Middle frontal gyrus (tissue), 1 donor: ENCODE results near the gene ADAMTSL2.
A peak's percentile ranks its signal among the peaks of the same experiment; 100 is the strongest.

Source experiments
- DNase-seq: peaks from one replicate; pipeline ENCODE4 v3.0.0-alpha.2; 2015; ENCODE audit warnings: low spot score; ENCODE audit errors: extremely low spot score

The ADAMTSL2 gene

DNA sequence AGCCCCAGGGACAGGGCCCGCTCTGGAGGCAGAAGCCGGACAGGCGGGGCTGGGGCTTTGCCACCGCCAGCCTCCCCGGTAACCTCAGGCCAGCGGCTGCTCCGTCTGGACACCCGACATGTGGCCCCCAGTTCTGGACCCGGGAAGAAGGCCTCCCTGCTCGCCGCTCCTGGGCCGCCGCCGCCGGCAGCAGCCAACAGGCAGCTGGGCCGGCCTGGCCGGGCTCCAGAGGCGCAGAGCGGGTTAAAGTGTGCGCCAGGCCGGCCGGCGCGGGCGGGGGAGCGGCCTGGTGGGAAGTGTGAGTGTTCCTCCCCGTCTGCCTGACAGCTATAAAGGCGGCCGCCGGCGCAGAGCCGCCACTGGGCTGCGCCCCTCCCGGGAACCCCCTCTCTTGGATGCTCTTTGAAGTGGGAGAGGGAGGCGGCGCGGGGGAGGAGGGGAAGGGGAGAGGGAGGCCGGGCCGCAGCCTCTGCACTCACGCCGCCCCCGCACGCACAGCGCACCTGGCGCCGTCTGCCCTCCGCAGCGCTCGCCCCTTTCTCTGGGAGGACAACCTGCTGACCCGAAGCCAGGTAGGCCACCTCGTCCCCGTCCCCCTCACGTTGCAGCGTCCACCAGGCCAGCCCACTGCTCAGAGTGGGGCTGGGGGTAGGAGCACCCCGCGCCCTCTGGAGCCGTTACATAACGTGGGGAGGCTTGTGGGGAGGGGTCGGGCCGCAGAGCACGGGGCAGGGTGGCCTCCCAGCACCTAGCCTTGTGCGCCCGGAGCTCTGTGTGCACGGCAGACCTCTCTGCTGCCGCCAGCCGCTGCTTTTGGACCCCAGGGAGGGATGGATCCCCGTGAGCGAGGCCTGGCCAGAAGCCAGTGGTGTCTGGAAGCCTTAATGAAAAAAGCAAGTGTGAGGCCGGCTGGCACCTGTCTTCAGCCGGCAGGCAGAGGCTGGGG, at the start of gene ADAMTSL2:
Gene ADAMTSL2 (plus strand): TSS at position 359 of the 946 bp plus-strand sequence. CDS start 2,009 bp downstream, outside the sequence.
- peak; percentile 67 for DNase-seq

DNA sequence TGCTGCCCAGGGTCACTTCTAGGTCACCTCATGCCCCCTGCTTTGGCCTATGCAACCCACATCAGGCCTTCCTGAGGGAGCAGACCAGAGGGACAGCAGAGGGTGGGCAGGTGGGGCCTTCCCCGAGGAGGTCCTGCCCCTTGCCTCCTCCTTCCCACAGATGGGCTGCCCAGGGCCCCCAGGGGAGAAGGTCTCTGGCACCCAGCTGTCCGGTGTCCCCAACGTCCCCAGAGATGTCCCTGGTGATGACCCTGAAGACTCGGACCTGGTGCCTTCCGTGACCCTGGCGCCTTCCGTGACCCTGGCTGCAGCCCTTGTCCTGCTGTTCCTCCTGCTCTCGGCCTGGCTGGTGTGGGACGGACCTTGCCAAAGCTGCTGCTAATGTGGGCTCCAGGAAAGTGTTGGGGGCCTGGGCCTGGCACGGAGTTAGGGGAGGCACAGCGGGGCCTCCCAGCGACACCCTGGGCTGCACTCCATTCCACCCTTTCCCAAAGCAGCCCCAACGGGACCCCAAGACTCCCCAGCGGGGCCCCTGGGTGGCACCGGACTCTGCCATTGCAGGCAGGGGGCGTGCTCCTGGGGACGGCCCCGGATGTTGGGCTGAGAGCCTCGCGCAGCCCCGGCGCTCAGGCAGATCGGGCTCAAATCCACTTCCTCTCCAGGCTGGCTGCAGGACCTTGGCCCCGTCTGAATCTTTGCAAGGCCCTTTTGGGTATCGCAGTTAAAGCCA, 48.8 kb upstream of the ADAMTSL2 start:
- no peak for DNase-seq

DNA sequence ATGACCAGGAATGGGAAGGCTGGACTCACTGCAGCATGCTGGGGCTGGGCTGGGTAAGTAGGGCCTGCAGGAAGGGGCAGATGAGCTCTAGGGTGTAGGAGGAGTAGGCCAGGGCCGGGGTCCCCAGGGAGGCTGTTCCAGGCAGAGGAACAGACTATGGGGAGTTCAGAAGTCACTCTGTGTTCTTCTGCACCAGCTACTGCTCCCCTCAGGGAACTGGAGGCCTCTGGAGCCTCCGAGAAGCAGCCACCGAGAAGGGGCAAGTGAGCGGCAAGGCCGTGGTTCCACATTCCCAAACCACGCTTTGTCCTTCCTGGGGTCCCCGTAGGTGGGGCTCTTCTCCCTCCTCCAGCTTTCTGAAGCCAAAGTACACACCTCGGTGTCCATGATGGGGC, 47.2 kb upstream of the ADAMTSL2 start:
- DNase-seq, result no peak

DNA sequence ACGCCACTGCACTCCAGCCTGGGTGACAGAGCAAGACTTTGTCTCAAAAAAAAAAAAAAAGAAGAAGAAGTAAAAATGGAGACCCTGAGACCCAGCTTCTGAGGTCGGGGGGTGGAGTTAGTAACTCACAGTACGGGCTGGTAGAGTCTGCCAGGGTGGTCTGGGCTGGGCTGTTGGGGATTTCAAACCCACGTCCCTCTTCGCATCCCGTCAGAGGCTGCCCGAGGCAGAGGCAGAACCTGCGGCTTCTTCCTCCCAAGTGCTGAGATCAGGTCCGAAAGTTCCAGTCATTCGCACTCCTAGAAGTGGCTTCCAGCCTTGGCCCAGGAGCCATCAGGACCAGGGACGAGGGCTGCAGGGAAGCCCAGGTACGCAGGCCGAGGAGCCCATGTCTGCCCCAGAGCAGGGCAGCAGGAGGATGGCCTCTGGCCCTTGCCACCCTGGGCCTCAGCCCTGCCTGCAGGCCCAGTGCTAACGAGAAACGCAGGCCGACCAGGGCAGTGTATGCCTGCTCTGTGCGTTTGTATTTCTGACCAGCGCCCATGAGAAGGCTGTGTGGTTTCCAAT, 45.7 kb upstream of the ADAMTSL2 start:
- no peak for DNase-seq

DNA sequence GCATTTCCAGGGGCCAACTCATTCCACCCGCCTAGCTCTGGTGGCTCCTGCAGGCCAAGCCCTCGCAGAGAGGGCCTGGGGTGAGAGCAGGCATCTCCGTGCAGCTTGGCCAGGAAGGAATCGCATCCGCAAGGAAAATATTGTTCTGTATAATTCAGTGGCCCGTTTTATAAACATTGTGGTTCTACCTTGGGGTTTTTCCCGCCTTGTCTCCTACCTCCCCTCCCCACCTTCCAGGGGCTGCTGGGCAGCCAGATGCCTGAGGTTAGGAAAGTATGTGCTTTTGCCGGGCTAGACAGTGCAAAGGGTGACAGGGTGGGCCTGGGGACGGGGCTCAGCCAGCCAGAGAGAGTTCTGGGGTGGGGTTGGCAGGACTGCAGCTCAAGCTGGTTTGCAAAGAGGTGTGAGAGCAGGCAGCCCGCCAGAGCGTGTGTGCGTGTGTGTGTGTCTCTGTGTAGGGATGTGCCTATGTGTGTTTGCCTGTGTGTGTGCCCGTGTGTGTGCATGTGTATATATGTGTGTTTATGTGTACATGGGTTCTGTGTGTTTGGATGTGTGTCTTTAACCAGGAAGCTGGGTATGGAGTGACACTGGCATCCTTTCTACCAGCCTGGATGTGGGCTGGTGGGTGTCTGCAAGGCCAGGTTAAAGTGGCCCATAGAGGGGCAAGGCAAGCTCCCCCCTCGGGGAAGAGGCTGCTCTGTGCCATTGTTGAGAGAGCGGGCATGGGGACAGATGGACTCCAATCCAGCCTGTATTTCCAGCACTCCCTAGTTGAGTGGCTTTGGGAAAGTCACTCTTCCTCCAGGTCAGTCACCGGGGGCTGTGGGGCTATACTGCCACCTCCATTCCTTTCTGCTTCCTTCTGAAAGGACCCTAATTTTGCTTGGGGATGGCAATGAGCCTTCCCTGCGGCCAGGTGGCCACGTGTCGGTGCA, 45.0 kb upstream of the ADAMTSL2 start:
- no peak for DNase-seq

DNA sequence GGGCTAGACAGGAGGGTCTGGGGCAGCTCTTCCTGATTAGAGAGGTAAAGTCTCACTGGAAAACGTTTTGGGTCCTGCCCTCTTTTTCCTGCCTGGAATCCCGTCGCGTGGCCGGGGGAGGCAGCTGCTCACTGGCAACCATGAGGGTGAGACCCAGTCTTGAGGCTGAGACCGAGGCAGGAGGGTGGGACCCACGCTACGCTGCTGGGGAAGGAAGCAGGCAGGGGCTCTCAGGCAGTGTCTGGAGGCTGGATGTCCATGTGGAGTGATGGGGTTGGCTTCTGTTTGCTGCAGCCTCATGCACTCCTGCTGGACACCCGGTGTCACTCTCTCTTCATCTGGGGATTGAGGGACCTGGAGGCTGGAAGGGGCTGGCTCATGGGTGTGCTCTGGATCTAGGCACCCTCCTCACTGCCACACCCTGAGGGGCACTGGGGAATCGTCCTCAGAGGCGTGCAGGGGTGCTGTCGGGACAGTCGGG, 44.3 kb upstream of the ADAMTSL2 start:
- no peak for DNase-seq

DNA sequence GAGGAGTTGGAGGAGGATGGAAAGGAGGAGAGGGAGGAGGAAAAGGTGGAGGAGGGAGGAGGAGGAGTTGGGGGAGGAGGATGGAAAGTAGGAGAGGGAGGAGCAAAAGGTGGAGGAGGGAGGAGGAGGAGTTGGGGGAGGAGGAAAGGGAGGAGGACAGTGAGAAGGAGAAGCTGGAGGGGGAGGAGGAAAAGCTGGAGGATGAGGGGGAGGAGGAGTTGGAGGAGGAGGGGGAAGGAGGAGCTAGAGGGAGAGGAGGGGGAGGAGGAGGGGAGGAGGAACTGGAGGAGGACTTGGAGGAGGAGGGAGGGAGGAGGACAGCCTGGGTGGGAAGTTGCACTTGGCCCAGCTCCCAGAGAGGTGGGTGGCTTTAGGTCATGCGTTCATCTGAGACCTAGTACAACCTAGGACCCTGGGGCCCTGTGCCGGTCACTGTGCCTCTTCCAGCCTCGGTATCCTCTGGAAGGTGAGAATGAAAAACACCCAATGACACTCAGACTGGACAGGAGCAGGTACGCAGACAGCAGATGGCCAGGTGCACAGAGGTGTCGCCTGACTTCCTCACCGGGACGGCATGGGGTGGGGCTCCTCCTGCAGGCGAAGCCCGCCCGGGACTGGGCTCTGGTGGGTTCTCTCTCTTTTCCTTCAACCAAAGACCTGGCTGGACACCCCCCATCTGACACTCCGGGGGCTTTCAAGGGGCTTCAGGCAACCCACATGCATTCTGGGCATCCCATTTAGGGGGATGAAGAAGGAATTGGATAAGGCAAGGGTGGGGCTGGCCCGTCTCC, 43.4 kb upstream of the ADAMTSL2 start:
- DNase-seq, result no peak

DNA sequence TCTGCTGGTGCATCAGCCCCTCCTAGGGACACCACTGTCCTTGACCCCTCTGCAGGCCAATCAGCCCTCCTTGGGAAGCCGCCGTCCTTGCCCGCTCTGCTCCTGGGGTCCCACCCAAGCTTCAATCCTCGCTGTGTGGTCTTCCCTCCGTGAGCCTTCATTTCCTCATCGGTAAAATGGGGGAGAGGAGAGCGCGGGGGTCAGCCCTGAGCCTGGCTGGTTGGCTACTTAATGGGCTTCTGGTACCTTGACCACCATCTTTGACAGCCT, 42.9 kb upstream of the ADAMTSL2 start:
- DNase-seq, result no peak

DNA sequence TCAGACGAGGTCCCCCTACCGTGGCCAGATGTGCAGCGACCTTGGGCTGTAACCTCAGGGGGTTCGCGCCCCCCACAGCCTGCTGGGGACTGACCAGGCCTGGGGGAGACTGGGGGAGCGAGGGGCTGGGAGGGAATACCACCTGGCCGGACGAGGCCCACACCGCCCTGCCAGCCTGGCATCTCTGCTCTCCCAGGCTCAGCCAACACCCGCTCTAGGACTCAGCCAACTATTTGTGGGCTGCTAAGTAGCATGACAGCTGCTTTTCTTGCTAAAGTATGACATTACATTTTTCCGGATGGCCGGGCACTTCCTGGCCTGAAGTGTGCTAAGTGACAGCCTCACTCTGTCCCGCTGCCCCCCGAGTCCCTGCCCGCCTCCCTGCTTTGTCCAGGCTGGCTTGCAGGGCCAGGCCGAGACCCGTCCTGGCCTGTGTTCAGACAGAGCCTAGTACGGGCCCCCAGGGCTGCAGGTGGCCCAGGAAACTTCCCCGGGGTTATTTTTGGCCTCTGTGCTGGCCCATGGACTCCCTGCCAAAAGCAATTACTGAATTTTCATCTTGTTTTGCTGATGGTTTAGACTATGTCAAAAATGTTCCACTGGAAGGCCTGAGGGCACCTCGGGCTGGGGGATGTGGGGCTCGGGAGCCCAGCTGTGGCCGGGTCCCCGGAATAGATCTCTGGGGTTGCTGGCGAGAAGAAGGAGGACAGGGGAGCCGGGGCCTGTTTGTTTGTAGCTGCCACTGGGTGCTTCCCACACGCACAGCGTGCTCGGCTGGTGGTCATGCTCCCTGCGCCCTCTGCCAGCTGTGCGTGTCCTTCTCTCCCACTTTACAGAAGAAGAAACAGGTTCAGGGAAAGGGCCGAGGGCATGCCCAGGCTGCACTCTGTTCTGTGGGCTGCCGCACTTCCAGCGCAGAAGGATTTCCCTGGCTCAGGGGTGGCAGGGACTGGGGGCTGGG, 42.2 kb upstream of the ADAMTSL2 start:
- DNase-seq, result no peak

DNA sequence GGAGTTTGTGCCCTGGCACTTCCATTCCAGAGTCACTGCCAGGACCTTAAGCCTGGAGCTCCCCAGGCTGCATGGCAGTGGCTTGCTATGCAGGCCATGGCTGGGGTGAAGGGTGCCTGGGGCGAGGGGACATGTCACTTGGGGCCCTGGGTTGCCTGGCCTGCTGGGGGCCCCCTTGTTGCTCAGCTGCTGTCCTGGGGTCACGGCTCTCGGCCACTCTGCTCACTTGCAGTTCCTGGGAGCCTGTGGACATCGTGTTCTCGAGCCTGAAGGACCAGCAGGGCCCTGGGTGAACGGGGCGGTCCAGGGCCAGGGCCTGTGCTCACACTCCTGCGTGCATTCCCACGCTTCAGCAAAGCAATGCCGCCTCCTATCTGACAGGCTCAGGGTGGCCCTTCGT, 41.1 kb upstream of the ADAMTSL2 start:
- DNase-seq, result no peak

DNA sequence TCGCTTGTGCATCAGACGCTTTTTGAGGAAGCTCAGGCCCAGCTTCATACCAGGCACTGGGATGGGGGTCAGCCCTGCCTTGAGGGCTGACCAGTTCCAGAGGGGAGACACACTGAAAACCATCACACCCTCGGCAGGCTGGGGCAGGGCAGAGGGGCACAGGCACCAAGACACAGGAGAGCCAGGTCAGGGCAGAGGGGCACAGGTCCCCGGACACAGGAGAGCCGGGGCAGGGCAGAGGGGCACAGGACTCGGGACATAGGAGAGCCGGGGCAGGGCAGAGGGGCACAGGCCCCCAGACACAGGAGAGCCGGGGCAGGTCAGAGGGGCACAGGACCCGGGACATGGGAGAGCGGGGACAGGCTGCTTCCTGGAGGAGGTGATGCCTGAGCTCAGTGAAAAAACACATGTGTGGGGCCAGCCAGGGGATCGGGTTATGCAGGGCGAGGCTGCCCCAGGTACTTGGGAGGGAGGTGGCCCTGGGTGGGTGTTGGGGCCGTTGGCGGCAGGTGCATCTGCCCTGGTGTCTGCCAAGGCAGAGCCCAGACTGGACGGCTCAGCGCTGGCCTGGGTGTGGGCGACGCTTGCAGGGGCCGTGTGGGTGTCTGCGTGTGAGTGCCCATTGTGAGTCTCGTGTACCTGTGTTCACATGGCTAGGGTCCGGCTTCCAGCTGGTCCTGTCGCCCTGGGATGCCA, 40.5 kb upstream of the ADAMTSL2 start:
- no peak for DNase-seq

DNA sequence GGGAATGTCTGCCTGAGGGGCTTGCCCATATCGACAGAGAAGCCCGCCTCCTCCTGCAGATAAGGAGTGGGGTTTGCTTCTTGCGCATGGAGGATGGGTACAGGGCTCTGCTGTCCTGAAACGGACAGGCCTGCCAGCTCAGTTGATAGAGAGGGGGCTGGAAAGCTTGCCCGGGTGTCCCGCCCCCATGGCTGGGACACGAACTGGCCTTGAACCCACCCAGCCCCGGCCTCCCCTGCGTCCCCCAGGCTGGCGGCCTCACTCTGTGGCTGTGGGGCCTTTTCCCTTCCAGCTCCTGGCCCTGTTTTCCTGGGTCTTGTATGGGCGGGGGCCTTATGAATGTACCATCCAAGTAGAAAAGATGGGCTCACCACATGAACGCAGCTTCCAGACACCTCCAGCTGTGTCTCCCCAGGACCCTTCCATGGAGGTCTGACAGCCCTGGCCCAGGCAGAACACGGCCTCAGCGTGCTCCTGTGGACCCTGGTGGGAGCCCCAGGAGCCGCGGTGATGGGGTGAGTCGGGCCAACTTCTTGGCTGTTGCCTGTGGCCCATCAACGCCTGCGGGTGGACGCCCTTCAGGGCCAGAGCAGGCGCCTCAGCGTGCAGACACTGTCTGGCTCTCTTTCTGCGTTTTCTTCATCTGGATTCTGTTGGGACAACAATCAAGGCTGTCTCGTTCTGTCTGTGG, 39.7 kb upstream of the ADAMTSL2 start:
- no peak for DNase-seq

DNA sequence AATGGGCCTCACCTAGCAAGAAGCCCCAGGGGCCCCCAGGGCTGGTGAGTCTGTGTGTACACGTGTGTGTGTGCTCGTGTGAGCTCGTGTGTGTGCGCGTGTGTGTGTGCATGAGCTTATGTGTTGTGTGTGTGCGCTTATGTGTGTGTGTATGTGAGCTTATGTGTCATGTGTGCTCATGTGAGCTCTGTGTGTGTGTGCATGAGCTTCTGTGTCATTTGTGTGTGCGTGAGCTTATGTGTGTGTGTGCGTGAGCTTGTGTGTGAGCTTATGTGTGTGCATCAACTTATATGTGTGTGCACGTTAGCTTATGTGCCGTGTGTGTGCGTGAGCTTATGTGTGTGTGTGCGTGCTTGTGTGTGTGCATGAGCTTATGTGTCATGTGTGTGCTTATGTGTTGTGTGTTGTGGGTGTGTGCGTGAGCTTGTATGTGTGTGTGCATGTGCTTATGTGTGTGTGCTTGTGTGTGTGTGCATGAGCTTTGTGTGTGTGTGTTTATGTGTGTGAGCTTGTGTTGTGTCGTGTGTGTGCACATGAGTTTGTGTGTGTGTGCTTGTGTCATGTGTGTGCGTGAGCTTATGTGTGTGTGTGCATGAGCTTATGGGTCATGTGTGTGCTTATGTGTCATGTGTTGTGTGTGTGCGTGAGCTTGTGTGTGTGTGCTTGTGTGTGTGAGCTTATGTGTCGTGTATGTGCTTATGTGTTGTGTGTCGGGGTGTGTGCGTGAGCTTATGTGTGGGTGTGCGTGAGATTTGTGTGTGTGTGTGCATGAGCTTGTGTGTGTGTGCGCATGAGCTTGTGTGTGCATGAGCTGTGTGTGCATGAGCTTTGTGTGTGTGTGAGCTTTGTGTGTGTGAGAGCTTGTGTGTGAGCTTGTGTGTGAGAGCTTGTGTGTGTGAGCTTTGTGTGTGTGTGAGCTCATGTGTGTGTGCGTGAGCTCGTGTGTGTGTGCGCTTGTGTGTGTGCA, 38.9 kb upstream of the ADAMTSL2 start:
- DNase-seq, result no peak

DNA sequence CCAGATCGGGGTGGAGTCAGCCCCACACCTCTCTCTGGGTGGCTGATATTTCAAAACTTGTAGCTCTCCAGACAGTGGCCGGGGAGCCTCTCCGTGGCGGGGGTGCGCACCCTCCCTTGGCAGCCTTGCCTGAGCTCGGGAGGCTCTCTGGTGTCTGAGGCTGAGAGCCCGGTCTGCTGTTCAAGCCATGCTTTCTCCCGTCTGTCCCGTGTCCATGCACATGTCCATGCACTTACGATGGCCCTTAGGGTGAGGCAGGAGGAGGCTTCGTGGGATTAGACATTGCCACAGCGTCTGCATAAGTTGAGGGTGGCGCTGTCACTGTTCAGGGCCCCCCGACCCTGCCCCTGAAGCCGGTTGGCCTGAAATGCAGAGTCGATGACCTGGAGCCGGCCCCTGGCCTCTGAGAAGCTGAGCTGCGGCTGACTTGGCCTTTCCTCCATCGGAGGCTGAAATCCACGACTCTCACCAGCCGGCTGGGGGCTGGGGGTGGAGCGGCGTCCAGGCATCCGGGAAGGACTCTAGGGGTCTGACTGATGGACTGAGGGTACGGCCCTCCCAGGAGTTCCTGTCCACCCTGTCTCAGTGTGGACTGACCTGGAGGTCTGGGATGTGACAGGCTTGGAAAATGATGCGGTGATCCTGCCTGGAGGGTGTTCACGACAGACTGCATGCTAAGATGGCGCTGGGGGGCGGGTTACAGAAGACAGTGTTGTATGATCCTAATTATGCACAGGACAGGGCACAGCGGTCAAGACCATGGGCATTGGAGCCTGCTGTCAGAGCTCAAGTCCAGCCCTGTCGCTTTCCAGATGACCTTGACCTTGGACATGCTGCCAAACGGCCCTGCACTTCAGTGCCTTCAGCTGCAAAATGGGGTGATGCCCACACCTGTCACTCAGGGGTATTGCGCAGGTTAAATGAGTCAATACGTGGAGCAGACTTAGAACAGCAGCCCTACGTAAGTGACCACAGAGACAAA, 37.4 kb upstream of the ADAMTSL2 start:
- no peak for DNase-seq

DNA sequence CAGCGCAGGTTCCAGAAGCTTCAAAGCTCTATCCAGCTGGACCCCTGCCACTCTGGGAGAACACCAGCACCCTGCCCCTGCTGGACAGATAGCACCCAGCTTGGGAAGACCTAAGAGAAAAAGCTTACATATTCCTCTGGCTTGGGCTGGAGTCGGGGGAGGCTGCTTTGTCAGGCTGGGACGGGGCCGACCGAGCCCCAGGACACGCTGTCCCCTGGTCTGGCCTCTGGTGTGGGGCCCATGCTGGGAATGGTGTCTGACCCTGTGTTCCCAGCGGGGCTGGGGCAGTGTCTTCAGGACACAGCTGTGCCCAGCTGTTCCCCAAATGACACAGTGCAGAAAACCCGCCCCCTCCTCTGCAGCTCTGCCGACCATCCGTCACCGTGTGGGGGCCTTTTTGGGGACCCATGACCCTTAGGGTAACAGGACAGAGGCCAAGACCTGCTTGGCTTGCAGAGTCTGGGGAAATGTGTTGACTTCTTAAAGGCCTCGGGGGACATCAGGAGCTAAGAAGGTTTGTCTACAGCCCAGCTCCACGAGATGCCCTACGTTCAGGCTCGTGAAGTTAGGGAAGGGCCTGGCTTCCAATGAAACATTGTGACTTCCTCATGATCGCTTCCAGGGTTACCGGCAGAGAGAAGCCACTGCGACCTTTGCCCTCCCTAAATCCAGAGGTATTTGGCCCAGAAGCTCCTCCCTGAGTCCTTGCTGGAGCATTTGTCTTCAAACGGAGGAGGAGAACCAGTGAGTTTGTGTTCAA, 35.2 kb upstream of the ADAMTSL2 start:
- no peak for DNase-seq
